ENCODE results near the gene UNC80. TPM values are rescaled to one million over a fixed set of nuclear protein-coding genes. Genes with fewer than 3 reads are reported as not detected.

UNC80 gene
- total RNA-seq, 4 donors from 2014 or later, result under 0.01 TPM; not detected in 3

- TF ChIP-seq, protein P1, sequence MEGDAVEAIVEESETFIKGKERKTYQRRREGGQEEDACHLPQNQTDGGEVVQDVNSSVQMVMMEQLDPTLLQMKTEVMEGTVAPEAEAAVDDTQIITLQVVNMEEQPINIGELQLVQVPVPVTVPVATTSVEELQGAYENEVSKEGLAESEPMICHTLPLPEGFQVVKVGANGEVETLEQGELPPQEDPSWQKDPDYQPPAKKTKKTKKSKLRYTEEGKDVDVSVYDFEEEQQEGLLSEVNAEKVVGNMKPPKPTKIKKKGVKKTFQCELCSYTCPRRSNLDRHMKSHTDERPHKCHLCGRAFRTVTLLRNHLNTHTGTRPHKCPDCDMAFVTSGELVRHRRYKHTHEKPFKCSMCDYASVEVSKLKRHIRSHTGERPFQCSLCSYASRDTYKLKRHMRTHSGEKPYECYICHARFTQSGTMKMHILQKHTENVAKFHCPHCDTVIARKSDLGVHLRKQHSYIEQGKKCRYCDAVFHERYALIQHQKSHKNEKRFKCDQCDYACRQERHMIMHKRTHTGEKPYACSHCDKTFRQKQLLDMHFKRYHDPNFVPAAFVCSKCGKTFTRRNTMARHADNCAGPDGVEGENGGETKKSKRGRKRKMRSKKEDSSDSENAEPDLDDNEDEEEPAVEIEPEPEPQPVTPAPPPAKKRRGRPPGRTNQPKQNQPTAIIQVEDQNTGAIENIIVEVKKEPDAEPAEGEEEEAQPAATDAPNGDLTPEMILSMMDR (IDR thresholded peaks at IDR 0.05; ENCODE audit: low read depth), result no peak
Observed at GRCh38 chr2:209977386-209978239, 206.0 kb downstream of the UNC80 start.

DNA sequence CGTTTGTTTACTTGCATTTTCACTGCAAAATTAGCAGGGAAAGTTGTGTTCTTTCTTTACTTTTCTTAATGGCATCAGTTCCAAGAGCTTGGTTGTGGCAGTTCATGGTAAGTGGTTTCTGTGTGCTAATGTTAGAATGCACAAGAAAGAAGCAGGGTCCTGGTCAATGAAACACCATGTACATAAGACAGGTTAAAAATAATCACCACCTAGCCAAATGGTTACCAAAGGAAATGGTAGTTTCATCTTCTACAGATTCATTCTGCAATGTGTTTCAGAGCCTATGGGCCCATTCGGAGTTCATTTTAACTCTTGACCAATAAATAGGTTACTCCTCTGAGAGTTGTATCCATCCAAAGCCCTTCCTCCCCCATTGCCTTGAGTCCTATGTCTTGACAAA lies 212.7 kb downstream of the UNC80 start:
- TF ChIP-seq, protein P1 (IDR thresholded peaks at IDR 0.05; ENCODE audit: low read depth), result no peak

- TF ChIP-seq, protein P1 (IDR thresholded peaks at IDR 0.05; ENCODE audit: low read depth), result no peak
Observed at GRCh38 chr2:209985874-209986273, 214.2 kb downstream of the UNC80 start.

DNA sequence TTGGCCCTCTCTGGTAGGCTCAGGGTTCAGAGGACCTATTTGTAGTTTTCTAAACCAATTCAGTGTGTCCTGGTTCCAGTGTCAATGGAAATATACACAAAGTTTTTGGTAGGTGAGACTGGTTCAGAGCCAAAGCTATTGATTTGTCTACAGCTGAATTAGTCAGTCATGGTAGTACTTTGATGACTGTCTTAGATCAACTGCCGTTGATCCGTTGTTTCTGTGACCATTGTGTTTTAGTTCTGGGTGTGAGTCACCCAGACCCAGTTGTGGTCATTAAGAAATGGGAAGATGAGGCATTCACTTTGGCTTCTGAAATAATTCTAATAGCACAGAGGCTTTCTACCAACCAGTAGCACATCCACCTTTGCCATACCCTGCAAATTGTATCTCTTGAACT lies 214.8 kb downstream of the UNC80 start:
- TF ChIP-seq, protein P1 (IDR thresholded peaks at IDR 0.05; ENCODE audit: low read depth), result no peak

GRCh38 chr2:209988010-209988409 lies 216.4 kb downstream of the UNC80 start:
- TF ChIP-seq, protein P1 (IDR thresholded peaks at IDR 0.05; ENCODE audit: low read depth), result no peak

DNA sequence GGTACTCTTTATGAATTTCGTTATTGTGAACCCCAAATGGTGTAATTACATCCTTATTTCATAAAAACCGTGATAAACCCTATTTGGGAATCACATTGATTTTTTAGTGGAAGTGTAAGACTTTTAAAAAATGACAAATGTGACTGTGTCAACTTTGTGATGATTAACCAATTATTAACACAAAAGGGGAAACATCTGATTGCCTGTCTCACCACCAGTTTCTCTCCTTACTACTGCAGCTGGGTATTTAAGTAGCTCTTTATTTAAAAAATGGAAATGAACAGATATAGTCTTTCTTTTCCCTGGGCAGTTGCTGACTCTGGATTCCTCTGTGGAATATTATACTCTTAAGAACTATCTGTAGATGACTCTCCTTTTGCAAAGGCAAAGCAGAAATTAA lies 219.2 kb downstream of the UNC80 start:
- TF ChIP-seq, protein P1 (IDR thresholded peaks at IDR 0.05; ENCODE audit: low read depth), result no peak

GRCh38 chr2:209993968-209994367 lies 222.3 kb downstream of the UNC80 start:
- TF ChIP-seq, protein P1 (IDR thresholded peaks at IDR 0.05; ENCODE audit: low read depth), result no peak
